HG02763 (cell line): ENCODE data around the gene TPGS1.

Experiments
- ATAC-seq: cut with Tn5 transposase; IDR thresholded peaks from one replicate; pipeline ENCODE4 v1.9.1; 2021; ENCODE audit warnings: mild to moderate bottlenecking, moderate library complexity; ENCODE audit not compliant: unreplicated experiment

The TPGS1 gene, protein sequence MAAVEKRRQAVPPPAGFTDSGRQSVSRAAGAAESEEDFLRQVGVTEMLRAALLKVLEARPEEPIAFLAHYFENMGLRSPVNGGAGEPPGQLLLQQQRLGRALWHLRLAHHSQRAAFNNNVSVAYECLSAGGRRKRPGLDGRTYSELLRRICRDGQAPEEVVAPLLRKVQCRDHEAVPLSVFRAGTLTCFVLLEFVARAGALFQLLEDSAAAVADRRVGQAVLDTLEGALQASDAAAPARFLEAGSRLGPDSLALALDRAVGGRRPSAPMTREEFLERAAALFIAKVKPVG

DNA sequence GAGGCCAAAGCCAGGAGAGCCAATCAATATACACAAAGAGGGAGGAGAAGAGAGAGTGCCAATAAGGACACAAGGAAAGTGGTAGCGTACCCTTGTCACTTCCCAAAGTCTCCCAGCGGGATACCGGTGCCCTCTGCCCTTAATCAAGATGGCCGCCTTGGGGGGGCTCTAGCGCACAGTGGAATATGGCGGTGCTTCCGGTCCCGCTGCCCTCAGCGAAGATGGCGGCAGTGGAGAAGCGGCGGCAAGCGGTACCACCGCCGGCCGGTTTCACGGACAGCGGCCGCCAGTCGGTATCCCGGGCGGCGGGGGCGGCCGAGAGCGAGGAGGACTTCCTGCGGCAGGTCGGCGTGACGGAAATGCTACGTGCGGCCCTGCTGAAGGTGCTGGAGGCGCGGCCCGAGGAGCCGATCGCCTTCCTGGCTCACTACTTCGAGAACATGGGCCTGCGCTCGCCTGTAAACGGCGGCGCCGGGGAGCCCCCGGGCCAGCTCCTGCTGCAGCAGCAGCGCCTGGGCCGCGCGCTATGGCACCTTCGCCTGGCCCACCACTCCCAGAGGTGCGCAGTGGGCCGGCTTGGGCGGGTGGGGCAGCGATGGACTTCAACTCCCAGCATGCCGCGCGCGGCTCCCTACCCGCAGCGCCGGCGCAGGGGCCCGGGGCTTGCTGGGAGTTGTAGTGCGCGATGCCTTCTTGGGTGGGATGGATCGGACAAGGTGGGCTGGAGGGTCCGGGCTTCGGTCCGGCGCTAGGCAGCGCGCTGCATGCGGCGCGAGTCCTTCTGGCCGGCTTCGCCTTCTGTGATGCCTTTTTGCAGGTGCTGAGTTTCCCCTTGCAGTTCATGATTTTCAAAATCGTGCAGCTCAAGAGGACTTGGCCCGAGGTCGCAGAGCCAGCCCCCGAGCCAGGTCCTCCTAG, at the start of gene TPGS1:
TPGS1 (plus strand) TSS at position 212 of the 918 bp plus-strand sequence; CDS start at position 222, 10 bp downstream.
- peak; percentile 55 for ATAC-seq

DNA sequence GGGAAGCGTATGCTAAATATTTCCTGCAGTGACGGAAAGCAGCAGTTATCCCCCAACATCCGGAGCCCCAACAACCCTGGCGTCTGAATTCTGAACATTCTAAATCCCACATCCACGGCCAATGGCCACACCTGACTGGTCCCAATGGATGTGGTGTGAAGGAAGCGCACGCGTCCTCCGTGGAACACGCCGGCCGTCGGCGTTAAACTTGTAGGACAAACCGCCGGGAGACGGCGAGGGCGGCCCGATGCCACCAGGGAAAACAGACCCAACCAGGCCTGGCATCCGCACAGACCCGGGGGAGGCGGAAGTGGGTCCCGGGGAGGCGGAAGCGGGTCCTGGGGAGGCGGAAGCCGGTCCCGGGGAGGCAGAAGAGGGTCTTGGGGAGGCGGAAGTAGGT, 49.7 kb upstream of the TPGS1 start:
- no peak for ATAC-seq

DNA sequence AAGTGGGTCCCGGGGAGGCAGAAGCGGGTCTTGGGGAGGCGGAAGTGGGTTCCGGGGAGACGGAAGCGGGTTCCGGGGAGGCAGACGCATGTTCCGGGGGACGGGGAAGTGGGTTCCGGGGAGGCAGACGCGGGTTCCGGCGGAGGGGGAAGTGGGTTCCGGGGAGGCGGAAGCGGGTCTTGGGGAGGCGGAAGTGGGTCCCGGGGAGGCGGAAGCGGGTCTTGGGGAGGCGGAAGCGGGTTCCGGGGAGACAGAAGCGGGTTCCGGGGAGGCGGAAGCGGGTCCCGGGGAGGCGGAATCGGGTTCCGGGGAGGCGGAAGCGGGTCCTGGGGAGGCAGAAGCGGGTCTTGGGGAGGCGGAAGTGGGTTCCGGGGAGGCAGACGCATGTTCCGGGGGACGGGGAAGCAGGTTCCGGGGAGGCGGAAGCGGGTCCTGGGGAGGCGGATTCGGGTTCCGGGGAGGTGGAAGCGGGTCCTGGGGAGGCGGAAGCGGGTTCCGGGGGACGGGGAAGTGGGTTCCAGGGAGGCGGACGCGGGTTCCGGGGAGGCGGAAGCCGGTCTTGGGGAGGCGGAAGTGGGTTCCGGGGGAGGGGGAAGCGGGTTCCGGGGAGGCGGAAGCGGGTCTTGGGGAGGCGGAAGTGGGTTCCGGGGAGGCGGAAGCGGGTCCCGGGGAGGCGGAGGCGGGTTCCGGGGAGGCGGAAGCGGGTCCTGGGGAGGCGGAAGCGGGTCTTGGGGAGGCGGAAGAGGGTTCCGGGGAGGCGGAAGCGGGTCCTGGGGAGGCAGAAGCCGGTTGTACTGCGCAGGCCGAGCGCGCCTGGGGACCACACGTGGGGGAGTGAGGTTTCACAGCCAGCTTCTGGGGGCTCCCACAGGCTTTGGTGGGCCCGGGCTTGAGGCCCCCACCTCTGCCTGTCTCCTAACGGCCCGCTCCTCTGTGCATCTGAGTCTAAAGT, 48.9 kb upstream of the TPGS1 start:
- ATAC-seq: no peak

DNA sequence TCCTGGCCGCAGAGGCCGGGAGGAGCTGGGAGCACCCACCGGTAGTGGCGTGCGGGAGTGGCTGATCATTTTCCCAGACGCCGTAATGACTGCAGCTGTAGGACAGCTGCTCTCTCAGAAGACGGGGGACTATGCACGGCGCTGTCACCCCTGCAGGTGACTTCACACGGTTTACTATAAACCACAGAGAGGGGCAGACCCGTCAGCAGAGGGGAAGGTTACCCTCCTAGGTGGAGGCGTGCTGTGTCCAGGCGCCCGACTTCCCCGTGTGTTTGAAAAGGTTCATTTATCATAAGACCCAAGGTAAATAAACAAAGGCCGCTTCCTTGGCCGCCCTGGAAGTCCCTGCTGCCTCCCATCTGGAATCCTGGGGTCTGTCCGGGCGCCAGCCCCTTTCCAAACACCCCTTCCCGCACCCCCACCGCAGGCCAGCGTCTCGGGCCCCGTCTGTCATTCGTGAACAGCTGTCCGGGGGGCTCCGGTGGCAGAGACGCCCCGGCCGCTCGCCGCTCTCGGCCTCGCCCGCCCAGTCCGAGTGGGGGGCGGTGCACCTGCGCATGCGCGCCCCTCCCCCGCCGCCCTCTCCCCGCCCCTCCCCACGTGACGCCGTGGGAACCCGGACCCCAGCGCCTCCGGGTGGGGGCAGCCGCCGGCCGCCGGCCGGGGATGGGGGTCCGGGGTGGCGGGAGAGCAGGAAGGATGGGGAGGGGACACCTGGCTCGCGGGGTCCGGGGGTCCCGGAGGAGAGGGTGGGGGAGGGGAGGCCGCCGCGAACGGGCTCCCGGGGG, 47.4 kb upstream of the TPGS1 start:
- no peak for ATAC-seq

DNA sequence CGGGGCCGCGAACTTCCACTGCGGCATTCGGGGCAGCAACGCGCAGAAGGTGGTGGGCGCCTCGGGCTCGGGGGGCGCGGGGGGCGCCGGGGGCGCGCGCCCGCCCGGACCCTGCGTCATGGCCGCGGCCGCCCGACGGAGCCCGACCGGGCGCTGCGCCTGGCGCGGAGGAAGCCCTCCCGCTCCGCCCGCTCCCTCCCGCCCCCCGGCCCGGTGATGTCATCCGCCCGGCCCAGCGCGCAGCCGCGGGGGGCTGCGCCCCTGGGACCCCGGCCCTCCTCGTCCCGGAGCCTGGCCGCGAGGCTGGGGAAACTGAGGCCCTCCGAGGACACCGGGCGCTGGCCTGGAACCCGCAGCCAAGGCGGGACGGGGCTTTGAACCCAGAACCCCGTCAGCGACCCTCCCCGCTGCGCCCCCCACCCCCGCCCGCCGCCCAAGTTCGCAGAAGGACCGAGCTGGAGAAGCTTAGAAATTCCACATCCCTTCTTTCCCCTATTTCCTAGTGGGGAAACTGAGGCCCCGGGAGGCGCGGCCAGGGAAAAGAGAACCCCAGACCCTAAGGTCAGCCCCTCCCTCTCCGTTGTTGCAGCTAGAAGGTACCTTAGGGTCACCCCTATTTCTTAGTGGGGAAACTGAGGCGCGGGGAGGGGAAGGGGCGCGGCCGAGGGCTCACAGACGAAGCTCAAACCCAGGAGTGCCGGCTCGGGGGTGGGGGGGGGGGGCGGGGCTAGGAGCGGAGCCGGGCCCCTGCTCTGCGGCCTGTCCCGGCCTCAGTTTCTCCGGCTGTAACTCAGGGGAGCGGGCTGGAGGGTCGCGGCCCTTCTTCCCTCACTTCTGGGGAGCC, 46.2 kb upstream of the TPGS1 start, which contains the start of gene SHC2:
SHC2 (minus strand) TSS at position 157 of the 844 bp plus-strand sequence; CDS start at position 120, 37 bp downstream.
- ATAC-seq: no peak

DNA sequence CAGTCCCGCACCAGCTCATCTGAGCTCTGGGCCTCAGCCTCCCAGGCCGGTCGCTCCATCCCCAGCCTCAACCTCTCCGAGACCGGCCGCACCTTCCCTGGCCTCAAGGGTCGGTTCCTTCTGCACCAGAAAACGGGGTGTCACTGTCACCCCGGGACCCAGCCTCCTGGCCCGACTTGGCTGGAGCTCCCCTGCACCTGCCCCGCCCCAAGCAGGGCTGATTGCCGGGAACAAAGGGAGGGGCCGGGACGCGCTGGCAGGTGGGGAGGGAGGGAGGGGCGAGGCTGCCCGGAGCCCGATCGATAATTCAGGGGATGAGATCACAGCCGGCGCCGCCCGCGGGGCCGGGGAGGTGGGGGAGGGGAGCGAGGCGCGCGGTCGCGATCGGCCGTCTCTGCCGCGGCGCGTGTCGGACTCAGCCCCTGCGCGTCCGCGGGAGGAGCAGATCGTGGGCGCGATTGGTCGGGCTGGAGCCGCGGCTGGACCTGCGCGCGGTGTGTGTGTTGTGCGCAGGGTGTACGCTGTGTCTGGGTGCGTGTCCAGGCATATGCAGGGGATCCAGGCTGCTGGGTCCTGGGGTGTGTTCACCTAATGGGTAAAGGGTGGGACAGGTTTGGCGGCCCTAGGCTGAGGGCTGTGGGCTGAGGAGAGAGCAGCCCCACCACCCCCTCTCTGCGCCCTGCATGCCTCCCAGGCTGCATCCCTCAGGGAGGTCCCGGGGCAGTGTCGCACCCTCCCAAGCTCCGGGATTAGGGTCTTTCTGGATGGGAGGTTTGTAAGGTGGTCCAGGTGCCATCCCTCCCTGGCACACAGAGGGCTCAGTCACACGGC, 45.4 kb upstream of the TPGS1 start:
- no peak for ATAC-seq

DNA sequence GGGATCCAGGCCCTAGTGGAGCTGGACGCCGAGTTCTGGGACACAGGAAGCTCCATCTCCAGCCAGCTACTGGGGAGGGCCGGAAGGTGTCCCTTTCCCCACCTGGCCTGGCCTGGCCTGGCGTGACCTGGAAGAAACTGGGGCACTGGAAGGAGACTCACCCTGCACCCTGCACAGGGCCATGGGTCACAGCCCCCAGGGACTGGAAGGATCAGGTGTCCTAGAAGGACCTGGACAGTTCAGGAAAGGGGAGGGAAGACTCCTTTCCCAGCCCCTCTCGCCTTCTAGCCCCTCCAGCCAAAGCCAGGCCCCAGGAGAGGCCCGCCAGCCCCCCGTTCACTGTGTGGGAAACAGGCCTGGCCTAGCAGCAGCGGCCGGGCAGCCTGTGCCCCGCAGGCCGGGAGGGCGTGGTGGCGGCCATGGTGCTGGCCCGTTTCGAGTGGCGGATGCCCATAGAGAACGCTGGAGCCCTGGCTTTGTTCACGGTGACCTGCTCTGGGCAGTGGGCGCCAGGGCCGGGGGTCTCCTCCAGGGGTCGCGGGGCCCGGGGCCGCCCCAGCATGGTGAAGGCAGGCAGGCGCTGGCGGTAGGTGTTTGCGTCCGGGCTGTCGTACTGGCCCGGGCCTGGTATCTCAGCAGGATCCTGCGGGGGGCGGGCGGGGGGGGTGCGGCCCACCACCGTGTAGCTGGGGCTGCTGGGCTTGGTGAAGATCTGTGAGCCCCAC, 43.7 kb upstream of the TPGS1 start:
- no peak for ATAC-seq

DNA sequence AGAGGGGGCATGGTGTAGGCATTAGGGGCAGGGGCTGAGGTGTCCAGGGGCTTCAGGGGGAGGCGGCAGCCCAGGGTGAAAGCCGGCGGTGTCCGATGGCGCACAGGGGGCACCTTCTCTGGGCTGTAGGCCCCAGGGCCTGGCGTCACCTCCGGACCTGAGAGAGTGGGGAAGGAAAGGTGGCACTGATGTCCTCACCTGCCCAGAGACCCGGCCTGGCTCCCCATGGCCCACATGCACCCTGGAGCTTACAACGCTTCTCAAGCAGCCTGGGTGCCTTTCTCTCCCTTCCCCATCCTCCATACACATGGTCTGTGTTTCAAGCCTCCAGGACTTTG, 43.1 kb upstream of the TPGS1 start:
- no peak for ATAC-seq

DNA sequence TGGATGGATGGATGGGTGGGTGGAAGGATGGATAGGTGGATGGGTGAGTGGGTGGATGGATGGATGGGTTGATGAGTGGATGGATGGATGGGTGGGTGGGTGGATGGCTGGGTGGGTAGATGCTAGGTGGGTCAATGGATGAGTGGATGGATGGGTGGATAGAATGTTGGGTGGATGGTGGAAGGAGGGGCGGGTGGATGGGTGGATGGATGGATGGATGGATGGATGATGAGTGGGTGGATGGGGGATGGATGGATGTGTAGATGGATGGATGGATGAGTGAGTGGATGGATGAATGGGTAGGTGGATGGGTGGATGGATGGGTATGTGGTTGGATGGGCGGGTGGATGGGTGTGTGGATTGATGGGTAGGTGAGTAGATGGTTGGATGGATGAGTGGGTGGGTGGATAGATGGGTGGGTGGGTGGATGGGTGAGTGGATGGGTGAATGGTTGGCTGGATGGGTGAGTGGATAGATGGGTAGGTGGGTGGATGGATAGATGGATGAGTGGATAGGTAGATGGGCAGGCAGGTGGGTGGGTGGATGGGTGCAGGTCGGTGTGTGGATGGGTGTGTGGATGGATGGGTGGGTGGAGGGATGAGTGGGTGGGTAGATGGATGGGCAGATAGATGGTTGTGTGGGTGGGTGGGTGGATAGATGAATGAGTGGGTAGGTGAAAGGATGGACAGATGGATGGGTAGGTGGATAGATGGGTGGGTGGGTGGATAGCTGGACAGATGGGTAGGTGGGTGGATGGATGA, 42.1 kb upstream of the TPGS1 start:
- no peak for ATAC-seq

DNA sequence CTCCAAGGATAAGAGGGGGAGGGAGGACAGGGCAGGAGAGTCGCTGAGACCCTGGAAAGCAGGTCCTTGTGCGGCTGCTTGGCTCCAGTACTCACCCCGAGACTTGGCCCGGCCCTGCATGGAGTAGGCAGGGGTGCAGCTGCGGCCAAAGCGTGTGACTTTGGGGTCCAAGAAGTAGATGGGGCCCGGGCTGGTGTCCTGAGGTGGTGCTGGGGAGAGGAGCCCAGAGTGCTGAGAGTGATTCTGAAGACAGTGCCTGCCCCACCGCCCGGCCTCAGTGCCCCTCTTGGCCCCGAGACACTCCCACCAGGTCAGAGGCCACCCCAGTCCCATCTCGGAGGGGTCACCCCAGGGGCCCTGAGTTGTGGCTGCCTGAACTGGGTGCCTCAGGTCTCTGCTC, 39.7 kb upstream of the TPGS1 start:
- no peak for ATAC-seq

DNA sequence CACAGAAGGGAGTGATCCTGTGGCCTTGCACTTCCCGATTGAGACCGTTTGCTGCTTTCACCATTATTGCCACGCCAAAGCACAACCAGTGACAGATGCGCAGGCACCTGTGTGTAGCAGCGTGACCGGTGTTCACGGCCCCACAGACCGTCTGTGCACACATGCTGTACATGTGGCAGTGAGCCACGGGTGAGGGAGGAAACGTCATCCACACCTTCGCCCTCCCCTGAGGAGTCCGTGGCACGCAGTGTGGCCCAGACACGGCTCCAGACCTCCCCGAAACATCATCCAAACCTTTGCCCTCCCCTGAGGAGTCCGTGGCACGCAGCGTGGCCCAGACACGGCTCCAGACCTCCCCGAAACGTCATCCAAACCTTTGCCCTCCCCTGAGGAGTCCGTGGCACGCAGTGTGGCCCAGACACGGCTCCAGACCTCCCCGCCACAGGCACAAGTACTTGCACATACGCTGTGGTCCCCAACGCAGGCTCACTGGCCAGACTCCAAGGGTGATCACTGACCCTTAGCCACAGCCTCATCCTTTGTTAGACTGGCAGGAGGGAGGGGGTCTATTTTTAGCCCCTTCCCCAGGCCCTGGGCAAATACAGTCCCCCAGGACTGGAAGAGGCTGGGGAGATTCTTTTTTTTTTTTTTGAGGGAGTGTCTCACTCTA, 38.6 kb upstream of the TPGS1 start:
- ATAC-seq: no peak

DNA sequence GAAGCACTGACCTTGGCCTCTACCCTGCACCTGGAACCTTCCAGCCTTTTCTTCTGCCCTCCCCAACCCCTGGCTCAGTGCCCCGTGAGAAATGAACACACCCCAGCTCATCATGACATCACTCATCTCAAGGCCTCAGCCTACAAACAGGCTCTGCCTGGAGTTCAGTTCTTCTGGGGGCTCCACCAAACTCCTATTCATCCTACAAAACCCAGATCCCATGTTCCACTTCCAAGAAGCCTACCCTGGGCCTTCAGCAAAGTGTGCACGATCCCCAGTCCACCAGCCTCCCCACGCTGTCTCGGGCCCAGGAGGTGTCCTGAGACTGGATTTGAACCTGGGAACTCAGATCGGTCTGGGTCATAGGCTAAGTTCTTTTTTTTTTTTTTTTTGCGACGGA, 37.5 kb upstream of the TPGS1 start:
- no peak for ATAC-seq

DNA sequence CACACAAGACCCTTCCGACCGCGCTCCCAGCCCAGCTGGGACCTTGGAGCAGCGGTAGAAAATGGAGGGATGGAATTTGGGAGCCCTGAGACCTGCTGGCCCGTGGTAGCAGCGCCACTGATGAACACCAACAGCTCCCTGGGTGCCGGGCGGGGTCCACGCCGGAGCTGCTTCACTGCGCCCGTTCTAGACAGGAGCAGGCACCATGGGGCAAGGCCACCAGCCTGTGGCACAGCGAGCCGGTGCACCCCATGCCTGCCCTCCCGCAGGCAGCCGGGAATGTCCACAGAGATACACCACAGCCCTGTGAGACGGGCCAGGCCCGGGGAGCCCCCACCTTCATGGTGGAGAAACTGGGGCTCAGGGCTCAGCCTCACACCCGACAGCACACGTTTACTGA, 36.6 kb upstream of the TPGS1 start:
- ATAC-seq: no peak

DNA sequence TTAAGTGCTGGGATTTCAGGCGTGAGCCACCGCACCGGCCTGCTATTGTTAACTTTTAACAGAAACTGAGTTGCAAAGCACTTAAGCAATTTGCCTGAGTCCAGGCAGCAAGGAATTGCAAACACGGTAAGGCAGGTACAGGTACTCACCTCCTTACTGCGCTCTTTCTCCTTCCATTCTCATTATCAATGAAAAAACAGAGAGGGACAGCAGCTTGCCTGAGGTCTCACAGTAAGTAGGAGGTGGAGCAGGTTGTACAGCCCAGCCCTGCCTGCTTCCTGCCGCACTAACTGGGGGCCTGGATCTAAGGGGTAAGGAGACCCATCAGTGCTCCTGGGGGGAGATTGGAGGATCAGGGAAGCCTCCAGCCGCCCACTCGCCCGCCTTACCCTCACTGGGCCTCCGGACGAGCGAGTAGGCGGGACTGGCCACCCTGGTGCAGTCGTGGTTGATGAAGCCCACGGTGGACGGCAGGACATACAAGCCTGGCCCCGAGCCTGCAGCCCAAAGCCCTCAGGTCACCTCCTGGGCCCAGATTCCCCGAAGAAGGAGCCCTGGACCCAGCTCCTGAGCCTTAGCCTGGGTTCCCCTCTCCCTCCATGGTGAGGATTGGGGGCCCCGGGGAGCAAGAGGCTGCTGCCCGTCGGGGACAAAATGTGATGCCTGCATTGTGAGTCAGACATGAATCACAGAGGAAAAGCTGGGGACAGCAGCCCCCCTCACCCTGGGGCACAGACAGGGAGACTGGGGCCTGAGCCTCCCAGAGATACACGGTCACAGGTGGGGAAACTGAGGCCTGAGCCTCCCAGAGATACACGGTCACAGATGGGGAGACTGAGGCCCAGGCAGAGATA, 35.1 kb upstream of the TPGS1 start:
- no peak for ATAC-seq
